Activated gamma-delta T cell treated with anti-CD3 and anti-CD28 coated beads, Interleukin-2, amount 50 U/mL, for 16 hours (primary cell): Measurements from ENCODE around the gene ANKRD28.
"Not testable (repeated sequence)": the region's sequence is repeated elsewhere in the genome, so short reads cannot be mapped to it uniquely, and the experiment has no call there.

Source experiments
- DNase-seq: peaks from one replicate; pipeline ENCODE4 v3.0.0-alpha.2; 2020; ENCODE audit warnings: low read depth

ANKRD28 gene

DNA sequence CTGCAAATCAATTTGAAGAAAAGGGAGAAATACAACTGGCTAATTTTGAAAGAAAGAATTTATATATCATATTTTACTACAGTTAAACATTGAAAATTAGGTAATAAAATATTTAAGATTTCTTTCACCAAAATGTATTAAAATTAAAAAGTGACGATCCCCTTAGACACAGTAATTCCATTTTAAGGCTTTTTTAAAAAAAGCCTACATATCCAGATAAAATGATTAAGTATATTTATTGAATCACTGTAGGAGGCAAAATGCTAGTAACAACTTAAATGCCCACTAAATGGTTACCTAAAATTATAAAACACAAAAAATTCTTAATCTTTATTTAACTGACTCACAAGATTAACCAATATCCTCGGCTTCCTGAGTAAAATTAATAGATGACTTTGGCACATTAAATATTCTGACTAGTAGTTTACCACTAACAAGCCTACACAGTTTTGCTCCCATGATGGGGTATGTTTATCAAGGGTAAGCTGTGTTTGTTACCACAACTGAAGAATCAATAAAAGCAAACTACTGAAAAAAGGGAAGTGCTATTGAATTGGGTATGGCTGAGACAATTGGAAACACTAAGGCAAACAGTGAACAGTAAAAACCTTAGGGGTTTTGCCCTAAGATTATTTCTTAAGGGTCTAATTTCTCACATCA lies 28.4 kb downstream of the ANKRD28 start:
- DNase-seq = no peak

DNA sequence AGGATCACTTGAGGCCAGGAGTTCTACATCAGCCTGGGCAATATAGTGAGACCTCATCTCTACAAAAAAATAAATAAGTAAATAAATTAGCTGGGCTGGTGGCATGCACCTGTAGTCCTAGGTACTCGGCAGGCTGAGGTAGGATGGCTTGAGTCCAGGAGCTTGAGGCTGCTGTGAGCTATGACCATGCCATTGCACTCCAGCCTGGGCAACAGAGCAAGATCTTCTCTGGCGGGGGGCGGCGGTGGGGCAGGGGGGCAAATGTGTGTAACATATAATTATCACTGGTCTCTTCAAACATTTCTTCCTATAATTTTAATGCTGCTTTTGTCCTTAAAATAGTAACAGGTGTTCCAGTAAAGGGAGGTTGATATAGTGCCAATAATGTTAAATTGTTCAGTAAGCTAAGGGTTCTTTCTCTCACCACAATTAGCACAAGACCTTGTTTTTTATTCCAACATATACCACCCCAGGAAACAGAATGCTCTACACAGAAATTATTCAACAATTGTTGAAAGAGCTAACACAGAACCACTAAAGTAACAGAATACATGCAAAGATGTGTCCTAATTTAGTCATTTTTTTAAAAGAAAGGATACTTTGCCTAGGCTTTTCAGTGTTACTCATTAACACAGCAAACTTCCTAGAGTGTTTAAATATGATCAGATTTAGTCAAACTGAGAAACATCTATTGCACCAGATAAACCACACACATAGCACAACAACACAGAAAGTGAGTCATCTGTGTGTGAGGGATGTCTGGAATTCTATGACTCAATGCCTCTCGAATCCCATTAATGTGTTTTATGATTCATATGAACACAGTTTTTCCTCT lies 29.1 kb downstream of the ANKRD28 start:
- no peak for DNase-seq

DNA sequence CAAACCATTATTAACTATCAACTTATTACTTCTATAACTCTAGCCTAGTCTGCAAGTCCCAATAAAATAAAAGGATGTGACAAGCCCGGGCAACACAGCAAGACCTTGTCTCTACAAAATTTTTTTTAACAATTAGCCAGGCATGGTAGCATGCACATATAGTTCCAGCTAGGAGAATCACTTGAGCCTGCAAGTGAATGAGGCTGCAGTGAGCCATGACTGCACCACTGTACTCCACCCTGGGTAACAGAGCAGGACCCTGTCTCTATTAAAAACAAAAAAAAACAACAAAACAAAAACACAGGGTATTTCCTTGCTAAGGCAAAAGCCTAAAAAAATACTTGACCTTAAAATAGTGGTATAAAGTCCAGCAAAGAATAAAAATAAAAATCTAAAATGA lies 31.4 kb downstream of the ANKRD28 start:
- DNase-seq = no peak

DNA sequence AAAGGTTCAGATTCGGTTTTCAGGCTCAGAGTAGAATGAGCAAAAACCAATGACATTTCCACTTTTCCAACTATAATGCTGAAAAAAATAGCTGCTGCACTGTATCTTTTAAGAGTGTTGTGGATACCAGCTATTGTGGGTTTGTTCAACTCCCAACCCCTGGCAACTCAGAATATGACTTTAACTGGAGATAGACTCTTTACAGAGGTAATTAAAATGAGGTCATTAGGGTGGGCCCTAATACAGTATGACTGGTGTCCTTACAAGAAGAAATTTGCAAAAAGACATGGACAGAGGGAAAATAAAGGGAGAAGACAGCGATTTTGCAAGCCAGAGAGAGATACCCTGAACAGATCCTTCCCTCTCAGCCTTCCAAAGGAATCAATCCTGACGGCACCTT lies 39.5 kb downstream of the ANKRD28 start:
- no peak for DNase-seq

DNA sequence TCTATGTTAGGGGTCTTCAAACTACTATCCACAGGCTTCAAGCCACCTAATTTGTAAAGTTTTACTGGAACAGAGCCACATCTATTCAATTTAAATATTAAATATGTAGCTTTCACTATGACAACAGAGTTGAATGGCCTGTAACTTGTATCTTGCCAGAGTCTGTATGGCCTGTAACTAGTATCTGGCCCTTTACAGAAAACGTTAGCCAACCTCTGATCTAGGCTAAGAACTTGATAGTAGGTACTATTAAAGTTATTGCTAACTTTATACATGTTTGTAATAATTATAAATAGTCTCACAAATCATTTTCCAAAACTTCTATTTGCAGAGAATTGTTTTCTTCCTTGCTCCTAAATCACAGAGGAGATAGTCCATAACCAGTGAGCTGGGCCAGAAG lies 40.0 kb downstream of the ANKRD28 start:
- no peak for DNase-seq

DNA sequence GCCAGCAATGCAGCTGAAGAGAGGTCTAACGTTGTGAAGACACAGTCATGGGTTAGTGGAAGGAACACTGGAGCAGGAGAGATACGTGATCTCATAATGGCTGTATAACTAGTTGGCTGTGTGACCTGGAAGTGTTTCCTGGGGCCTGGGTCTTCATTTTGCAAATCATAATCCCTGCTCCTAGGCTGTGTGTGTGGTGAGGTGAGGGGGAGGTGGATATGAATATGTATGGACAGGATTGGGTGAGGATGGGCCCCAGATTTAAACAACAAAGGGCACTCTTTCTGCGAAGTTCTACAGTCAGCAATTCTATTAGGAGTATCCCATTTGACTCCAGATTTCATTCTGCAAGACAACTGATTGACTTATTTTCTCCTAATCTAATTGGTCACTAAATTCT lies 41.3 kb downstream of the ANKRD28 start:
- no peak for DNase-seq

DNA sequence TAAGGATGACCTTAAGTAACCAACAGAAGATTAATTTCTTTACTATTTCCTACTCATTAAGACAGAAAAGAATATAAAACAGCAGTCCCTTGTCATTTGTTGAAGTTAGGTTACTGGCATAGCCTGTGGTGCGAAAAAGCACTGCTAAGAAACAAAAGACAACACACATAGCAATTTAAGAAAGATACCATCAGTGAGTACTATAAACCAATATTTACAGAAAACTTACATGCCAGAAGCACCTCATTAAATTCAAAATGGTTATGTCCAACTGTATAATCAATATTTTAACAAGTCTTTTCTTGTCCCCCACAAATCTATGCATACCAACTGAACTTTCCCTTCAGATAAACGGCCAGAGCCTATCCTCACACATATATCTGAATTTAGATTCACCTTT lies 42.0 kb downstream of the ANKRD28 start:
- no peak for DNase-seq

DNA sequence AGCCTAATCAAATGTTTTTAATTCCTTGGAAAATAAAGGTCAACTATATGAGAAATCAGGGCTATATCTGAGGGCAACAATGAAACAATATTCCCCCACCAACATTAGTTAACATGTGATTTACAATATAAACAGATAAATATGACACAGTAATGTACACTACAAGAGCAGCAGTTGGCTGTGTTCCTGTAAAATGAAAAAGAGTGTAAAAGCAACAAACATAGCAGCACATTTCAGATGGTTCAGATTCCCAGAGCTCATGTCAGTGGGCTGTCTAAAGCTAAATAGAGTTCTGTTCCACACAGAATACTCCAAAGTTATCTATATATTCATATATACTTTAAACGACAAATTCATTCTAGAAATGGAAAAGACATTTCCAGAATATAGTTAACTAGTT lies 42.6 kb downstream of the ANKRD28 start:
- DNase-seq = no peak

DNA sequence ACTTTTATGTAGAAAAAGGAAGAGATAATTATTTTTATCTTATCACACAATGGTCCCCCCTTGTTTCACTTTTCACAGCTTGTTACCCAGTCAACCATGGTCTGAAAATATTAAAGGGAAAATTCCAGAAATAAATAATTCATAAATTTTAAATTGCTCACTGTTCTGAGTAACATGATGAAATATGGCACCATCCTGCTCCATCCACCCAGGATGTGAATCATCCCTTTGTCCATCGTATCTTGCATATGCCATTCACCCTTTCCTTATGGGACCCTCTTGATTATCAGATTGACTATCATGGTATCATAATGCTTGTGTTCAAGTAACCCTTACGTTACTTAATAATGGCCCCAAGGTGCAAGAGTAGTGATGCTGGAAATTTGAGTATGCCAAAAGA lies 43.7 kb downstream of the ANKRD28 start:
- DNase-seq = no peak

DNA sequence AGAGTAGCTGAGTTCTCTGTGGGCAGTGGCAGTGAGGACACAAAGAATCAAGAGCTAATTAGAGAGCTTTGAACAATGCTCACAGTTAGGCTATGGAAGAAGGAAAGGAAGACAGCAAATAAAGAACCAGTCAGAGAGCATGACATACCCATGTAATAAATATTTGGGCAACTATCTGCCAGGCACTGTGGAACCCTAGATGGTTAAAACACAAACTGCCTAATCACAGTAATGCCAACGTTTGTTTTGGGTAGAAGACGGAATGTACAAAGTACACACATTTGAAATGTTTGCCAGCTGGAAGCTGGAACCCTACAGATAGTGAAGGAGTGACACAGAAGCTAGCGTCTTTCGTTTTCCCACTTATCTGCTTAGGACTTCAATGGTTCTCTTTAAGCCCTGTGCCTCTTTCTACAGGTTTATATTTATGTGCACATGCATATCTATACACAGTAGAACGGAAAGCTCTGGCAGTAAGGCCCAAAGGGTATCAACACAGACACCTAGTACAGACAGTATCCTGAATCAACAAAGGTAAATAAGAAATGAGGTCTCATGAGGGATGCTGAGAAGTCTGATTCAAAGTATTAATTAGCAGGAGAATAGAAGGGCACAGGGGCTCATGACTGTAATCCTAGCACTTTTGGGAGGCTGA lies 44.6 kb downstream of the ANKRD28 start:
- DNase-seq = no peak

DNA sequence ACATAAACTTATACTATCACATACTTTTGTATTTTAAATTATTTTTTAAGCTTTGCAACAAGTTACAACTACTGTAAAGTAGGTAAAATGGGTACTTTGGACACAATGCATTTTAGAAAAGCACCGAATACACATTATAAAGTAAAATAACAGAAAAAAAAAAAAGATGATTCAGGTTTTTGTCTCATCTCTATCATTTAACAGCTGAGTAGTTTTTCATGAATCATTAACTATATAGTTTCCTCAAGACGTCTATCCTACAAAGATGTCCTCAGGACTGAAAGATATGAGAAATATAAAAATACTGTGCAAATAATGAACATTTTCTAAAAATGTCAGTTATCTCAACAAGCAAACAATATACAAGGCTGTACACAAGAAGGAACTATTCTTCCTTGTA lies 46.9 kb downstream of the ANKRD28 start:
- no peak for DNase-seq

DNA sequence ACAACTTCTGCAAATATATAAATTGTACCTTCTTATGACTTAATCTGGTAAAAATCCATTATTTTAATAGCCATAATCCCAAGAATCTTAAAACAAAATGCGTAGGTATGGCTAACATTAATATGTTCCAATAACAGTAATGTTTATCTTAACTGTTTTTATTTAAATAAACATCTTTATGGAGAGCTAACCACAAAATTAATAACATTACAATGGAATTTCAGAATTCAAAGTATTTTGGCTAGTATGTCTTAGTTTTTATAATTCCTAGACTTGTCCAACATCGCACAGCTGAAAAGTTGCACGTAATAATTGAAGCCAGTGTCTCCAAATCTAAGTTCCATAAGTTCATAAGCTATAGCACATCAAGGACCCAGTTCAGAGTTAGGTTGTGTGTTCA lies 47.6 kb downstream of the ANKRD28 start:
- no peak for DNase-seq

DNA sequence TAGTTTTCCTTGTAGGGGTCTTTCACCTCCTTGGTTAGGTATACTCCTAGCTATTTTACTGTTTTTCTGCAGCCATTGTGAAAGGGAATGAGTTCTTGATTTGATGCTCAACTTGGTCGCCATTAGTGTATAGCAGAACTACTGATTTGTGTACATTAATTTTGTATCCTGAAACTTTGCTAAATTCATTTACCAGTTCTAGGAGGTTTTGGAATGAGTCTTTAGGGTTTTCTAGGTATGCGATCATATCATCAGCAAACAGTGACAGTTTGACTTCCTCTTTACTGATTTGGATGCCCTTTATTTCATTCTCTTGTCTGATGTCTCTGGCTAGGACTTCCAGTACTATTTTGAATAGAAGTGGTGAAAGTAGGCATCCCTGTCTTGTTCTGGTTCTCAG lies 51.9 kb downstream of the ANKRD28 start:
- DNase-seq = not testable (repeated sequence)

DNA sequence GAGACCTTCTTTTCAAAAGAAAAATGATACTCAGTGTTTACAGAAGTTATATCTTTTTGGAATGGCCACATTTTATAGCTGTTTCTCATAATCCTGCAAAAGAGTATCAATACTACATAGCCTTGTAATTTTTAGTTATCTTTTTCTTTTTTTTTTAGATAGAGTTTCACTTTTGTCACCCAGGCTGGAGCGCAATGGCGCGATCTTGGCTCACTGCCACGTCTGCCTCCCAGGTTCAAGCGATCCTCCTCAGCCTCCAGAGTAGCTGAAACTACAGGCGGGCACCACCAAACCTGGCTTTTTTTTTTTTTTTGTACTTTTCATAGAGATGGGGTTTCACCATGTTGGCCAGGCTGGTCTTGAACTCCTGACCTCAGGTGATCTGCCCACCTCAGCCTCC lies 53.6 kb downstream of the ANKRD28 start:
- no peak for DNase-seq

DNA sequence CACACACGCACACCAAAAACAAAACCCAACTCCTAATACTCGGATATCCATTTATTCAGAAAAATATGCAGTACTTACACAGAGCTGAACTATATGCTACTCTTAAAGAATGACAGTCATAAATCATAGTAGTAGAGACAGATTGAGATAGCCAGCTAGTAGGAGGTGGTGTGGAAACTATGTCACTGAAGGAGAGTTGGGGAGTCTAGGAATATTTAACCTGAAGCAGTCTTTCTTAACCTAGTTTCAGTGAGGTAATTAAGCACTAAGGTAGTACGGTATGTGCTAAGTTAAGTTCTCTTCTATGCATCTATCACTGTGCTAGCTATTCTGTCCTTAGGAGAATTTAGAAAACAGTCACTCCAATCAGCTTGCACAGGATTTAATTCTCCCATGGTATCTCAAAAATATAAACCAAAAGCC lies 54.2 kb downstream of the ANKRD28 start:
- DNase-seq = no peak

DNA sequence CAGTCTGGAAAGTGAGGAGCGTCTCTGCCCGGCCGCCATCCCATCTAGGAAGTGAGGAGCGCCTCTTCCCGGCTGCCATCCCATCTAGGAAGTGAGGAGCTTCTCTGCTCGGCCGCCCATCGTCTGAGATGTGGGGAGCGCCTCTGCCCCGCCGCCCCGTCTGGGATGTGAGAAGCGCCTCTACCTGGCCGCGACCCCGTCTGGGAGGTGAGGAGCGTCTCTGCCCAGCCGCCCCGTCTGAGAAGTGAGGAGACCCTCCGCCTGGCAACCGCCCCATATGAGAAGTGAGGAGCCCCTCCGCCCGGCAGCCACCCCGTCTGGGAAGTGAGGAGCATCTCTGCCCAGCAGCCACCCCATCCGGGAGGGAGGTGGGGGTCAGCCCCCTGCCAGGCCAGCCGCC lies 55.5 kb downstream of the ANKRD28 start:
- not testable (repeated sequence) for DNase-seq

DNA sequence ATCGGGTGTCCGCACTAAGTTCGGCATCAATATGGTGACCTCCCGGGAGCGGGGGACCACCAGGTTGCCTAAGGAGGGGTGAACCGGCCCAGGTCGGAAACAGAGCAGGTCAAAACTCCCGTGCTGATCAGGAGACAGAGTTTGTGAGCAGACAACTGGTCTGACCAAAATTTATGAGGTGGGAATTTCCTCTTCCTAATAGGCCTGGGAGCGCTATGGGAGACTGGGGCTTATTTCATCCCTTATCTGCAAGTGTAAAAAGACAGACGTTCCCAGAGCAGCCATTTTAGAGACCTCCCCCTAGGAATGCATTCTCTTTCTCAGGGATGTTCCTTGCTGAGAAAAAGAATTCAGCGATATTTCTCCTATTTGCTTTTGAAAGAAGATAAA lies 59.2 kb downstream of the ANKRD28 start:
- DNase-seq = not testable (repeated sequence)

DNA sequence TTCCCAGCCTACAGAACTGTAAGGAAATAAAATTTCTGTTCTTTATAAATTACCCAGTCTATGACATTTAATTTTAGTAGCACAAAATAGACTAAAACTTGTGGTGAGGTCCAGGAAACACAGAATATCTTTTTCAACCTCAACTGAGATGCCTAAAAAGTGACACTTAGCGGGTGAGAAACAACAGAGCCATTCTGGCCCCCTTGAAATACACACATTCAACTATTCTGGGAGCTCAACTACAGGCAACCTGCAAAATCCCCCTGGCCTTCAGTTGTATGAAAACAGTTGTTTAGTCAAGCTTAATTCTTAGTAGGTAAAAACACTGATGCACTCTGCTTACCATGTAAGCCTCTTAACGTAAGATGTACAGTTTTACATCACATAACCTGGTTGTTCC lies 66.8 kb downstream of the ANKRD28 start:
- DNase-seq = no peak

DNA sequence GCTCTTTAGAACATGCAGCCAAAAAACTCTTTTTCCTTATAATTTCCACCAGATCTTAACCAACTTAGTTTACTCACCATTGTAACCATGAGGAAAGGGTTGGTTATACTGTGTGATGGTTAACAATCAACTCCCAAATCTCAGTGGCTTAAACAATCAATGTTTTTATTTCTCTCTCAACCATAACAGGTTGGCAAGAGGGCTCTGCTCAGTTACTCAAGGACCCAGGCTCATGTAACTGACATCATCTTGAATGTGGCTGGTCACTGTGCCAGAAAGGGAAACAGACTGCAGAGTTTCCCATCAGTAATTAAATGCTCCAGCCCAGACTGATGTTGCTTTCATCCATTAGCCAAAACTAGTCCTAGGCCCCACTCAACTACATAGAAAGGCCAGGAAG lies 69.0 kb downstream of the ANKRD28 start:
- DNase-seq = no peak

DNA sequence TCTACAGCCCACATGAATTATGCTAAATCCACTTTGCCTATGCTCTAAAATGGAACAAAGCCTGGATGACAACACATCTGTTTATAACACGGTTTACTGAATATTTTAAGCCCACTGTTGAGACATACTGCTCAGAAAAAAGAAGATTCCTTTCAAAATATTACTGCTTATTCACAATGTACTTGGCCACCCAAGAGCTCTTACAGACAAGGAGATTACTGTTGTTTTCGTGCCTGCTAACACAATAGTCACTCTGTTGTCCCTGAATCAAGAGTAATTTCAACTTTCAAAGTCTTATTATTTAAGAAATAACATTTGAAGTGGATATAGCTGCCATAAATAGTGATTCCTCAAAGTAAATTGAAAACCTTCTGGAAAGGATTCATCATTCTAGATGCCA lies 70.9 kb downstream of the ANKRD28 start:
- DNase-seq = no peak

DNA sequence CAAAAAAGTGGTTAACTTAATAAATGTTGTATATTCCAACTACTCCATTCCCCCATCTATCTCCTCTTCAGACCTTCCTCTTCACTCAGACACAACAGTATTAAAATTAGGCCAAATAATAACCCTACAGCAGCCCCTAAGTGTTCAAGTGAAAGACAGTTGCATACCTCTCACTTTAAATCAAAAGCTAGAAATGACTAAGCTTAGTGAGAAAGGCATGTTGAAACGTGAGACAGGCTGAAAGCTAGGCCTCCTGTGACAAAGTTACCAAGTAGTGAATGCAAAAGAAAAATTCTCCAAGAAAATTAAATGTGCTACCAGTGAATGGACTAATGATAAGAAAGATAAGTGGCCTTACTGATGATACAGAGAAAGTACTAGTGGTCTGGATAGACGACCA lies 71.7 kb downstream of the ANKRD28 start:
- no peak for DNase-seq

DNA sequence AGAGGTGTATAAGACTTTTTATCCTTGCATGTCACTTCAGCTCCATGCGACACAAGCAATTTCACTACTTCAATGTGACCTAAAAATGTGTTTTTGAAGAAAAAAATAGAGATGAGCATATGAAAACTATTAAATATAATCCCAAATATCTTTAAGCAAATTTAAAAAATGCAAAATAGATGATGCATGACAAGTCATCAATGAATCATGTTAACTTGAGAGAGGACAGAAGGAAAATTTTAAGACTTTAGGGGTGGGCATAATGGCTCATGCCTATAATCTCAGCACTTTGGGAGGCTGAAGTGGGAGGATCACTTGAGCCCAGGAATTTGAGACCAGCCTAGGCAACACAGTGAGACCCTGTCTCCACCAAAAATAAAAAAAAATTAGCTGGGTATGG lies 73.3 kb downstream of the ANKRD28 start:
- DNase-seq = no peak

DNA sequence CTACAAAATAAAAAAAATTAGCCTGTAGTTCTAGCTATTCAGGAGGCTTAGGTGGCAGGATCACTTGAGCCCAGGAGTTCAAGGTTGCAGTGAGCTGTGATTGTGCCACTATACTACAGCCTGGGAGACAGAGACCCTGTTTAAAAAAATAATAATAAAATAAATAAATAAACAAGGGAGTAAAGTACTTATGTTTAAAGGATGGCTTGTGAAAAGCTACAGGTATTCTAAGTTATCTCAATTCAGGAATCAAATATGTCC lies 74.2 kb downstream of the ANKRD28 start:
- DNase-seq = no peak
